Stimulated activated CD4-positive, alpha-beta T cell treated with anti-CD3 and anti-CD28 coated beads, Interleukin-15, amount 100 ng/mL, for 48 hours (primary cell): ENCODE measurements around the gene KLC3.

Experiments used
- DNase-seq, 2 donors: peaks; one replicate each; pipeline ENCODE4 v3.0.0-alpha.2; 2020; ENCODE audit warnings: low read depth in 2 of 2

The KLC3 gene

GRCh38 chr19:45376045-45376724 is 35.6 kb downstream of the KLC3 start:
- no peak for DNase-seq

GRCh38 chr19:45380107-45380506 is 39.6 kb downstream of the KLC3 start:
- no peak for DNase-seq

GRCh38 chr19:45382426-45382825 is 41.9 kb downstream of the KLC3 start:
- no peak for DNase-seq

- no peak for DNase-seq
Measured at GRCh38 chr19:45385392-45386221, 45.1 kb downstream of the KLC3 start.

- no peak for DNase-seq
Measured at GRCh38 chr19:45391346-45391745, 50.8 kb downstream of the KLC3 start.

- DNase-seq: no peak
Measured at GRCh38 chr19:45391871-45392665, 51.5 kb downstream of the KLC3 start.

GRCh38 chr19:45395821-45396617 is 55.5 kb downstream of the KLC3 start:
- no peak for DNase-seq

- DNase-seq: no peak
Measured at GRCh38 chr19:45400192-45400591, 59.6 kb downstream of the KLC3 start.
